HepG2 (cell line): ENCODE data around the gene AQP10. TPM values are rescaled to one million over a fixed set of nuclear protein-coding genes. Genes with fewer than 3 reads are reported as not detected.

Source experiments
- AGO2 ChIP-seq: fragments of 200-400 bp; formaldehyde crosslinking; optimal IDR thresholded peaks from 2 replicates; pipeline ENCODE3; 2017; ENCODE audit warnings: mild to moderate bottlenecking, low read depth, low read length, moderate library complexity
- CBFB ChIP-seq: sonication (generic); formaldehyde crosslinking; IDR thresholded peaks from 2 replicates; pipeline ENCODE4 v1.4.0; 2020; ENCODE audit warnings: missing genetic modification reagents
- NFE2L2 ChIP-seq: fragments of 150-350 bp; IDR thresholded peaks from 2 replicates; pipeline ENCODE4 v1.6.1; 2014; ENCODE audit warnings: low read length
- NFKB2 ChIP-seq: sonication (generic); formaldehyde crosslinking; IDR thresholded peaks from 2 replicates; pipeline ENCODE4 v1.4.0; 2020; ENCODE audit warnings: missing genetic modification reagents, borderline replicate concordance
- PLRG1 ChIP-seq: fragments of 450-650 bp; conservative IDR thresholded peaks from 2 replicates; pipeline ENCODE4 v1.6.1; 2016
- REST ChIP-seq, 2 experiments: IDR thresholded peaks; 2 replicates each; pipeline ENCODE4 v1.6.1; 2011 to 2012; ENCODE audit warnings: low read length in 2 of 2, borderline replicate concordance in 1 of 2, low read depth in 1 of 2, mild to moderate bottlenecking in 1 of 2, moderate library complexity in 1 of 2
- SMAD1 ChIP-seq: sonication (generic); formaldehyde crosslinking; IDR thresholded peaks from 2 replicates; pipeline ENCODE4 v1.4.0; 2020; ENCODE audit warnings: missing genetic modification reagents, low read depth, mild to moderate bottlenecking, borderline replicate concordance
- ZNF160 ChIP-seq: sonication (generic); formaldehyde crosslinking; IDR thresholded peaks from 2 replicates; pipeline ENCODE4 v1.8.0; 2022; ENCODE audit warnings: mild to moderate bottlenecking, inconsistent platforms, missing genetic modification reagents
- ZNF333 ChIP-seq: sonication (generic); formaldehyde crosslinking; IDR thresholded peaks from 2 replicates; pipeline ENCODE4 v1.4.0; 2020; ENCODE audit warnings: mild to moderate bottlenecking, missing genetic modification reagents, borderline replicate concordance
- ZNF431 ChIP-seq: sonication (generic); formaldehyde crosslinking; IDR thresholded peaks from 2 replicates; pipeline ENCODE4 v1.9.0; 2022; ENCODE audit warnings: missing genetic modification reagents, low read depth, mild to moderate bottlenecking, borderline replicate concordance
- ZNF670 ChIP-seq: sonication (generic); formaldehyde crosslinking; IDR thresholded peaks from 2 replicates; pipeline ENCODE4 v1.8.0; 2022; ENCODE audit warnings: mild to moderate bottlenecking, missing genetic modification reagents, borderline replicate concordance
- polyA plus RNA-seq, 8 experiments: library from polyadenylated mRNA; depleted of rRNA in 3 of 8; stranded (reverse) in 7 of 8; unstranded in 1 of 8; fragments of >200 nt; fragmentation: Illumina TruSeq in 4 of 8; extraction: Trizol in 4 of 8; gene quantifications; 2 replicates each; pipeline versions ENCODE4 v1.2.1 to v1.2.3, GENCODE V29; 2011 to 2016; ENCODE audit warnings: low read depth in 4 of 8, missing spikeins in 1 of 8, mixed read lengths in 1 of 8; ENCODE audit not compliant: insufficient read depth in 1 of 8
- total RNA-seq, 5 experiments: library from RNA; depleted of rRNA; stranded (reverse); fragments of >200 nt; fragmentation: Illumina TruSeq; extraction: Trizol; gene quantifications; 2 replicates each; pipeline ENCODE4 v1.2.3, GENCODE V29; 2016; ENCODE audit warnings: low read depth in 1 of 5
- TF ChIP-seq, protein P1 (sequence below): sonication (generic); formaldehyde crosslinking; conservative IDR thresholded peaks from 2 replicates; pipeline ENCODE4 v1.4.0; 2020; ENCODE audit warnings: missing genetic modification reagents
- TF ChIP-seq, protein P2 (sequence below): sonication (generic); formaldehyde crosslinking; IDR thresholded peaks from 2 replicates; pipeline ENCODE4 v1.8.0; 2022; ENCODE audit warnings: mild to moderate bottlenecking, missing genetic modification reagents, borderline replicate concordance
- TF ChIP-seq, protein P3 (sequence below): sonication (generic); formaldehyde crosslinking; IDR thresholded peaks from 2 replicates; pipeline ENCODE4 v1.5.1; 2020; ENCODE audit warnings: mild to moderate bottlenecking, missing genetic modification reagents, borderline replicate concordance

Gene AQP10
- total and polyA plus RNA-seq, 2 of the 13 experiments (the other 11 are each of a cell fraction or from before 2014, with no cell fraction given) = 0.30 TPM; not detected in 1

DNA sequence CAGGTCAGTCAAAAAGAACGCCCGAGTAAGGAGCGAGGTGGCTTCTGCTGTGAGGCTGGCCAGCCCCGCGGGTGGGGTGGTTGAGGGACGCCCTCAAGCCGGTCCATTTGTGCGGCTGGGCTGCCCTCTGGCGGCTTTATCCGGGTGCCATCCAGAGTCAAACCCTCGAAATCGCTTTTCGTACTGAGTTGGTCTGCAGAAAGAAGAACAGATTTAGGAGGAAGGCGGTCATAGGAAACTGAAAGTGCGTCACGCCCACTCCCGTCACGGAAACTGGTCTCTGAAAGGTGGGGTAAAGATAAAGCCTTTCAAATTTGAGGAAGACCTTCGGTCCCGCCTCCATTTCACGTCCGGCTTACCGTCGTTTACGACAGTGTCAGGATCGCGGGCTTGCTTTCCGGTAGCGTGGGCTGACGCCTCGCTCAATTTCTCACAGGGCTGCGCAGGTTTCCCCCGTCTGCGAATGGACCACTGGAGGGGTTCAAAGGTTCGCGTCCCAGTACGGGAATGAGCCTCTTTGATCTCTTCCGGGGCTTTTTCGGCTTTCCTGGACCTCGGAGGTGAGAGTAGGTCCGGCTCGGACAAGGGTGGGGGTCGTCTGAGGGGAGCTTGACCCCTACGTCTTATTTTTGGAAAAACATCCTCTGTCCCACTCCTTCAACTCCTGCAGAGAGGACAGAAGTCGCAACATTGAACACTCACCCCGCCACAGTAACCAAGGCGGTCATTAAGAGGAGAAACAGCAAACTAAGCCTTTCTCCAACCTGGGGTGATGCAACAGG lies 48.5 kb upstream of the AQP10 start, which contains the start of gene HAX1 (continued):
- TF ChIP-seq REST (IDR thresholded peaks at IDR 0.05; ENCODE audit: borderline replicate concordance in 1 of 2, low read depth in 1 of 2, low read length in 2 of 2) (0 out of 4 replicates have a peak, but pooled peaks of 1 of the 2 experiments have one; percentile 10), SMAD1 (peak; percentile 29; the same call in 1 of the 2 replicates), ZNF160 (CRISPR knock-in tag) (0 out of 2 replicates have a peak, but pooled peaks have one; percentile 62), ZNF670 (CRISPR knock-in tag) (peak; percentile 28; the same call in 1 of the 2 replicates), NFKB2 (CRISPR knock-in tag) (no peak), ZNF333 (CRISPR knock-in tag) (no peak; the same call in 1 of the 2 replicates), NFE2L2 (no peak), ZNF431 (CRISPR knock-in tag) (no peak), AGO2 (peak; percentile 83), CBFB (CRISPR knock-in tag) (peak; percentile 38; the same call in 1 of the 2 replicates), PLRG1 (no peak)
- TF ChIP-seq, protein P1, sequence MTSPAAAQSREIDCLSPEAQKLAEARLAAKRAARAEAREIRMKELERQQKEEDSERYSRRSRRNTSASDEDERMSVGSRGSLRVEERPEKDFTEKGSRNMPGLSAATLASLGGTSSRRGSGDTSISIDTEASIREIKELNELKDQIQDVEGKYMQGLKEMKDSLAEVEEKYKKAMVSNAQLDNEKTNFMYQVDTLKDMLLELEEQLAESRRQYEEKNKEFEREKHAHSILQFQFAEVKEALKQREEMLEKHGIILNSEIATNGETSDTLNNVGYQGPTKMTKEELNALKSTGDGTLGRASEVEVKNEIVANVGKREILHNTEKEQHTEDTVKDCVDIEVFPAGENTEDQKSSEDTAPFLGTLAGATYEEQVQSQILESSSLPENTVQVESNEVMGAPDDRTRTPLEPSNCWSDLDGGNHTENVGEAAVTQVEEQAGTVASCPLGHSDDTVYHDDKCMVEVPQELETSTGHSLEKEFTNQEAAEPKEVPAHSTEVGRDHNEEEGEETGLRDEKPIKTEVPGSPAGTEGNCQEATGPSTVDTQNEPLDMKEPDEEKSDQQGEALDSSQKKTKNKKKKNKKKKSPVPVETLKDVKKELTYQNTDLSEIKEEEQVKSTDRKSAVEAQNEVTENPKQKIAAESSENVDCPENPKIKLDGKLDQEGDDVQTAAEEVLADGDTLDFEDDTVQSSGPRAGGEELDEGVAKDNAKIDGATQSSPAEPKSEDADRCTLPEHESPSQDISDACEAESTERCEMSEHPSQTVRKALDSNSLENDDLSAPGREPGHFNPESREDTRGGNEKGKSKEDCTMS (CRISPR knock-in tag) = no peak
- TF ChIP-seq, protein P2, sequence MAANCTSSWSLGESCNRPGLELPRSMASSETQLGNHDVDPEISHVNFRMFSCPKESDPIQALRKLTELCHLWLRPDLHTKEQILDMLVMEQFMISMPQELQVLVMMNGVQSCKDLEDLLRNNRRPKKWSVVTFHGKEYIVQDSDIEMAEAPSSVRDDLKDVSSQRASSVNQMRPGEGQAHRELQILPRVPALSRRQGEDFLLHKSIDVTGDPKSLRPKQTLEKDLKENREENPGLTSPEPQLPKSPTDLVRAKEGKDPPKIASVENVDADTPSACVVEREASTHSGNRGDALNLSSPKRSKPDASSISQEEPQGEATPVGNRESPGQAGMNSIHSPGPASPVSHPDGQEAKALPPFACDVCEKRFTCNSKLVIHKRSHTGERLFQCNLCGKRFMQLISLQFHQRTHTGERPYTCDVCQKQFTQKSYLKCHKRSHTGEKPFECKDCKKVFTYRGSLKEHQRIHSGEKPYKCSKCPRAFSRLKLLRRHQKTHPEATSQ (CRISPR knock-in tag) = 0 out of 2 replicates have a peak, but pooled peaks have one; percentile 69
- TF ChIP-seq, protein P3, sequence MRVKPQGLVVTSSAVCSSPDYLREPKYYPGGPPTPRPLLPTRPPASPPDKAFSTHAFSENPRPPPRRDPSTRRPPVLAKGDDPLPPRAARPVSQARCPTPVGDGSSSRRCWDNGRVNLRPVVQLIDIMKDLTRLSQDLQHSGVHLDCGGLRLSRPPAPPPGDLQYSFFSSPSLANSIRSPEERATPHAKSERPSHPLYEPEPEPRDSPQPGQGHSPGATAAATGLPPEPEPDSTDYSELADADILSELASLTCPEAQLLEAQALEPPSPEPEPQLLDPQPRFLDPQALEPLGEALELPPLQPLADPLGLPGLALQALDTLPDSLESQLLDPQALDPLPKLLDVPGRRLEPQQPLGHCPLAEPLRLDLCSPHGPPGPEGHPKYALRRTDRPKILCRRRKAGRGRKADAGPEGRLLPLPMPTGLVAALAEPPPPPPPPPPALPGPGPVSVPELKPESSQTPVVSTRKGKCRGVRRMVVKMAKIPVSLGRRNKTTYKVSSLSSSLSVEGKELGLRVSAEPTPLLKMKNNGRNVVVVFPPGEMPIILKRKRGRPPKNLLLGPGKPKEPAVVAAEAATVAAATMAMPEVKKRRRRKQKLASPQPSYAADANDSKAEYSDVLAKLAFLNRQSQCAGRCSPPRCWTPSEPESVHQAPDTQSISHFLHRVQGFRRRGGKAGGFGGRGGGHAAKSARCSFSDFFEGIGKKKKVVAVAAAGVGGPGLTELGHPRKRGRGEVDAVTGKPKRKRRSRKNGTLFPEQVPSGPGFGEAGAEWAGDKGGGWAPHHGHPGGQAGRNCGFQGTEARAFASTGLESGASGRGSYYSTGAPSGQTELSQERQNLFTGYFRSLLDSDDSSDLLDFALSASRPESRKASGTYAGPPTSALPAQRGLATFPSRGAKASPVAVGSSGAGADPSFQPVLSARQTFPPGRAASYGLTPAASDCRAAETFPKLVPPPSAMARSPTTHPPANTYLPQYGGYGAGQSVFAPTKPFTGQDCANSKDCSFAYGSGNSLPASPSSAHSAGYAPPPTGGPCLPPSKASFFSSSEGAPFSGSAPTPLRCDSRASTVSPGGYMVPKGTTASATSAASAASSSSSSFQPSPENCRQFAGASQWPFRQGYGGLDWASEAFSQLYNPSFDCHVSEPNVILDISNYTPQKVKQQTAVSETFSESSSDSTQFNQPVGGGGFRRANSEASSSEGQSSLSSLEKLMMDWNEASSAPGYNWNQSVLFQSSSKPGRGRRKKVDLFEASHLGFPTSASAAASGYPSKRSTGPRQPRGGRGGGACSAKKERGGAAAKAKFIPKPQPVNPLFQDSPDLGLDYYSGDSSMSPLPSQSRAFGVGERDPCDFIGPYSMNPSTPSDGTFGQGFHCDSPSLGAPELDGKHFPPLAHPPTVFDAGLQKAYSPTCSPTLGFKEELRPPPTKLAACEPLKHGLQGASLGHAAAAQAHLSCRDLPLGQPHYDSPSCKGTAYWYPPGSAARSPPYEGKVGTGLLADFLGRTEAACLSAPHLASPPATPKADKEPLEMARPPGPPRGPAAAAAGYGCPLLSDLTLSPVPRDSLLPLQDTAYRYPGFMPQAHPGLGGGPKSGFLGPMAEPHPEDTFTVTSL (CRISPR knock-in tag) = peak; percentile 49; the same call in 1 of the 2 replicates
